ENCODE data around the gene SREBF1. TPM values are rescaled to one million over a fixed set of nuclear protein-coding genes. Genes with fewer than 3 reads are reported as not detected.

Gene SREBF1
- total and polyA plus RNA-seq, 2 of the 4 experiments (the other 2 are of a cell fraction) = 3.4 to 20.4 TPM

DNA sequence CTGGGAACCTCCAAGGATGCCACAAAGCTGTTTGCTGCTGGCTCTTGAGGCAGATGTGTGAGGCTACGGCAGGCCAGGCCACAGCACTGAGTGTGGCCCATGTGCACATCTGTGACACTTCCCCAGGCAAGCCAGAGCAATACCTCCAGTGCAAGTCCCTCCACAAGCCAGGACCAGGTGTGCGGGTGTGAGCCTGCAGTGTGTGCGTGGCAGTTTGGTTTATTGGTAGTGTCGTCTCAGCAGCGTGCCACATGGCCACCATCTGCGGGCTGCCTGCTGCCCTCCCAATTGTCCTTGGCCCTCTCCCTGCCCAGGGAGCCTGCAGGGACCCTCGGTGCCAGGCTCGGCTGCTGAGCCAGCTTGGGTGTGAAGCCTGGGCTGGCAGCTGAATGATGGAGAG, 9.9 kb upstream of the SREBF1 start:
- Histone ChIP-seq H4K91ac (ENCODE audit: insufficient read depth, low read depth, low read length) (no peak overlapping the region), H2BK120ac (ENCODE audit: low read depth, low read length) (no peak overlapping the region), H2BK15ac (ENCODE audit: low read depth, low read length) (no peak overlapping the region), H3K4me2 (ENCODE audit: low read depth, low read length) (no peak overlapping the region), H2BK20ac (ENCODE audit: low read depth, low read length) (no peak overlapping the region), H2AK9ac (replicated peaks; ENCODE audit: low read depth, low read length, poor library complexity) (no peak overlapping the region), H3K27ac (ENCODE audit: insufficient read depth, low read length) (no peak overlapping the region), H3K27me3 (ENCODE audit: control insufficient read depth, insufficient read depth, low read length) (no peaks in the 10 kb centered on the region), H3K36me3 (ENCODE audit: control insufficient read depth, insufficient read depth, low read length) (peaks cover 11% of the 10 kb centered on the region; the same call in 1 of the 2 replicates), H2AK5ac (ENCODE audit: low read depth, low read length) (no peak overlapping the region), H3K18ac (ENCODE audit: low read depth, low read length) (no peak overlapping the region), H3K9ac (ENCODE audit: low read depth, low read length) (no peak overlapping the region), H3K14ac (replicated peaks; ENCODE audit: low read depth, low read length) (no peak overlapping the region), H3K23ac (ENCODE audit: low read depth, low read length) (no peak overlapping the region), H4K8ac (ENCODE audit: low read depth in 2 of 2, low read length in 2 of 2) (no peak overlapping the region), H3K4me1 (ENCODE audit: control insufficient read depth, insufficient read depth, low read length) (peaks cover 8% of the 10 kb centered on the region; the same call in 1 of the 2 replicates), H3K4ac (ENCODE audit: low read depth, low read length) (no peak overlapping the region), H3K56ac (ENCODE audit: extremely low read depth, insufficient read depth, low read length) (no peak overlapping the region), H3K9me3 (ENCODE audit: control insufficient read depth, insufficient read depth, low read length) (no peaks in the 10 kb centered on the region), H4K20me1 (ENCODE audit: insufficient read depth, low read length) (no peaks in the 10 kb centered on the region), H2AFZ (replicated peaks; ENCODE audit: low read length, poor library complexity) (no peak overlapping the region), H2BK5ac (ENCODE audit: low read depth, low read length, poor library complexity, severe bottlenecking) (no peak overlapping the region), H3K4me3 (ENCODE audit: insufficient read depth, low read depth, low read length) (no peak overlapping the region), H4K5ac (ENCODE audit: low read depth, low read length) (no peak overlapping the region), H3K79me1 (ENCODE audit: low read depth in 1 of 2, low read length in 2 of 2) (no peaks in the 10 kb centered on the region), H3K9me1 (ENCODE audit: insufficient read depth, low read length) (peaks cover 6% of the 10 kb centered on the region; the same call in 1 of the 2 replicates)
- in situ Hi-C loops (cut with MboI; ENCODE audit: low sequenced_read_pairs) = no loop called here
- POLR2A ChIA-PET (ENCODE audit: unreplicated experiment) = no interaction called here
- intact Hi-C loops (cut with micrococcal nuclease) = no loop called here
- CTCF ChIA-PET = no interaction called here
- ATAC-seq (ENCODE audit: low read depth) (no peak), DNase-seq (no peak)
- TF ChIP-seq, protein P1, sequence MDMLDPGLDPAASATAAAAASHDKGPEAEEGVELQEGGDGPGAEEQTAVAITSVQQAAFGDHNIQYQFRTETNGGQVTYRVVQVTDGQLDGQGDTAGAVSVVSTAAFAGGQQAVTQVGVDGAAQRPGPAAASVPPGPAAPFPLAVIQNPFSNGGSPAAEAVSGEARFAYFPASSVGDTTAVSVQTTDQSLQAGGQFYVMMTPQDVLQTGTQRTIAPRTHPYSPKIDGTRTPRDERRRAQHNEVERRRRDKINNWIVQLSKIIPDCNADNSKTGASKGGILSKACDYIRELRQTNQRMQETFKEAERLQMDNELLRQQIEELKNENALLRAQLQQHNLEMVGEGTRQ (IDR thresholded peaks at IDR 0.05; ENCODE audit: low read depth, low read length) = no peak
- TF ChIP-seq BHLHE40 (IDR thresholded peaks at IDR 0.05; ENCODE audit: low read depth, low read length) = no peak
- TF ChIP-seq SMC3 (IDR thresholded peaks at IDR 0.05; ENCODE audit: low read depth, low read length) = no peak
- TF ChIP-seq MXI1 (IDR thresholded peaks at IDR 0.05; ENCODE audit: borderline replicate concordance, low read depth, low read length) = no peak
- no peak for TF ChIP-seq FOS (IDR thresholded peaks at IDR 0.05; ENCODE audit: low read depth, low read length)
- TF ChIP-seq CHD1 (IDR thresholded peaks at IDR 0.05; ENCODE audit: low read depth, low read length) = no peak
- TF ChIP-seq POLR2A (IDR thresholded peaks at IDR 0.05; ENCODE audit: low read depth, low read length) = no peak
- no peak for TF ChIP-seq MAZ (IDR thresholded peaks at IDR 0.05; ENCODE audit: borderline replicate concordance, low read depth, low read length)
- TF ChIP-seq NFE2L2 (IDR thresholded peaks at IDR 0.05; ENCODE audit: low read depth, low read length) = no peak
- no peak for TF ChIP-seq RAD21 (IDR thresholded peaks at IDR 0.05; ENCODE audit: low read length)
- TF ChIP-seq, protein P2, sequence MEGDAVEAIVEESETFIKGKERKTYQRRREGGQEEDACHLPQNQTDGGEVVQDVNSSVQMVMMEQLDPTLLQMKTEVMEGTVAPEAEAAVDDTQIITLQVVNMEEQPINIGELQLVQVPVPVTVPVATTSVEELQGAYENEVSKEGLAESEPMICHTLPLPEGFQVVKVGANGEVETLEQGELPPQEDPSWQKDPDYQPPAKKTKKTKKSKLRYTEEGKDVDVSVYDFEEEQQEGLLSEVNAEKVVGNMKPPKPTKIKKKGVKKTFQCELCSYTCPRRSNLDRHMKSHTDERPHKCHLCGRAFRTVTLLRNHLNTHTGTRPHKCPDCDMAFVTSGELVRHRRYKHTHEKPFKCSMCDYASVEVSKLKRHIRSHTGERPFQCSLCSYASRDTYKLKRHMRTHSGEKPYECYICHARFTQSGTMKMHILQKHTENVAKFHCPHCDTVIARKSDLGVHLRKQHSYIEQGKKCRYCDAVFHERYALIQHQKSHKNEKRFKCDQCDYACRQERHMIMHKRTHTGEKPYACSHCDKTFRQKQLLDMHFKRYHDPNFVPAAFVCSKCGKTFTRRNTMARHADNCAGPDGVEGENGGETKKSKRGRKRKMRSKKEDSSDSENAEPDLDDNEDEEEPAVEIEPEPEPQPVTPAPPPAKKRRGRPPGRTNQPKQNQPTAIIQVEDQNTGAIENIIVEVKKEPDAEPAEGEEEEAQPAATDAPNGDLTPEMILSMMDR (conservative IDR thresholded peaks at IDR 0.05; ENCODE audit: low read depth, low read length) = no peak
- TF ChIP-seq RCOR1 (IDR thresholded peaks at IDR 0.05; ENCODE audit: insufficient replicate concordance, low read length) = no peak
- TF ChIP-seq CEBPB (IDR thresholded peaks at IDR 0.05; ENCODE audit: low read depth, low read length) = no peak
- TF ChIP-seq MAFK (IDR thresholded peaks at IDR 0.05; ENCODE audit: low read depth, low read length) = no peak
- dilution Hi-C loops (cut with HindIII; ENCODE audit: low sequenced_read_pairs, unreplicated experiment) = no loop called here
- no TSS peak for BruUV-seq (replicated peaks)
- 90% methylated on average over 6 of the region's 8 CpGs; no CpG with 5 or more reads in 1 of the 2 experiments for WGBS, 2 experiments (ENCODE audit: extremely low coverage in 2 of 2, insufficient read length in 1 of 2)

Measured in IMR-90 (cell line).